ENCODE results near the gene TCF21. TPM values are rescaled to one million over a fixed set of nuclear protein-coding genes. Genes with fewer than 3 reads are reported as not detected.
"Not testable (repeated sequence)": the region's sequence is repeated elsewhere in the genome, so short reads cannot be mapped to it uniquely, and the experiment has no call there.

TCF21 gene
- polyA plus RNA-seq, 1 experiment: 0.16 TPM

- ChIA-PET POLR2A (interaction anchor here (0.5 kb wide), 1 partner anchor 82 kb away, joined by 38 read pairs; no protein-coding TSS in a partner anchor), CTCF (interaction anchor here (0.6 to 13.3 kb wide), 34 partner anchors 9 to 1091 kb away, joined by 3 to 337 read pairs (median 4); no protein-coding TSS in a partner anchor)
- no peak for DNase-seq (ENCODE audit: low read depth)
- no peak overlapping the region for H3K4me3 ChIP-seq (ENCODE audit: low read depth, low read length)
- H3K36me3 ChIP-seq (ENCODE audit: control insufficient read depth, insufficient read depth, low read length): no peaks in the 10 kb centered on the region
- no peaks in the 10 kb centered on the region for H3K27me3 ChIP-seq (ENCODE audit: control insufficient read depth, insufficient read depth, low read length)
- TF ChIP-seq, protein P1, sequence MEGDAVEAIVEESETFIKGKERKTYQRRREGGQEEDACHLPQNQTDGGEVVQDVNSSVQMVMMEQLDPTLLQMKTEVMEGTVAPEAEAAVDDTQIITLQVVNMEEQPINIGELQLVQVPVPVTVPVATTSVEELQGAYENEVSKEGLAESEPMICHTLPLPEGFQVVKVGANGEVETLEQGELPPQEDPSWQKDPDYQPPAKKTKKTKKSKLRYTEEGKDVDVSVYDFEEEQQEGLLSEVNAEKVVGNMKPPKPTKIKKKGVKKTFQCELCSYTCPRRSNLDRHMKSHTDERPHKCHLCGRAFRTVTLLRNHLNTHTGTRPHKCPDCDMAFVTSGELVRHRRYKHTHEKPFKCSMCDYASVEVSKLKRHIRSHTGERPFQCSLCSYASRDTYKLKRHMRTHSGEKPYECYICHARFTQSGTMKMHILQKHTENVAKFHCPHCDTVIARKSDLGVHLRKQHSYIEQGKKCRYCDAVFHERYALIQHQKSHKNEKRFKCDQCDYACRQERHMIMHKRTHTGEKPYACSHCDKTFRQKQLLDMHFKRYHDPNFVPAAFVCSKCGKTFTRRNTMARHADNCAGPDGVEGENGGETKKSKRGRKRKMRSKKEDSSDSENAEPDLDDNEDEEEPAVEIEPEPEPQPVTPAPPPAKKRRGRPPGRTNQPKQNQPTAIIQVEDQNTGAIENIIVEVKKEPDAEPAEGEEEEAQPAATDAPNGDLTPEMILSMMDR (IDR thresholded peaks at IDR 0.05; ENCODE audit: insufficient read depth, low read depth, low read length): peak; percentile 87
Observed at GRCh38 chr6:133921249-133921859, 32.4 kb downstream of the TCF21 start.

- H3K27me3 ChIP-seq (ENCODE audit: control insufficient read depth, insufficient read depth, low read length): no peaks in the 10 kb centered on the region
- TF ChIP-seq, protein P1 (IDR thresholded peaks at IDR 0.05; ENCODE audit: insufficient read depth, low read depth, low read length): peak; percentile 77
- no peaks in the 10 kb centered on the region for H3K36me3 ChIP-seq (ENCODE audit: control insufficient read depth, insufficient read depth, low read length)
- peak; percentile 27 for DNase-seq (ENCODE audit: low read depth)
- no peak overlapping the region for H3K4me3 ChIP-seq (ENCODE audit: low read depth, low read length)
- POLR2A ChIA-PET: interaction anchor here (0.5 kb wide), 1 partner anchor 20 kb away, joined by 4 read pairs; no protein-coding TSS in a partner anchor
- CTCF ChIA-PET: interaction anchor here (0.6 to 13.3 kb wide), 55 partner anchors 8 to 1104 kb away, joined by 3 to 337 read pairs (median 5); partner anchors contain the start of gene TBPL1
Observed at GRCh38 chr6:133923938-133924593, 35.2 kb downstream of the TCF21 start.

GRCh38 chr6:133931221-133931620 lies 42.3 kb downstream of the TCF21 start:
- CTCF ChIA-PET: interaction anchor here (0.6 to 13.3 kb wide), 6 partner anchors 10 to 1672 kb away, joined by 3 to 337 read pairs (median 4); no protein-coding TSS in a partner anchor
- DNase-seq (ENCODE audit: low read depth); H3K4me3 ChIP-seq (ENCODE audit: low read depth, low read length); H3K36me3 ChIP-seq (ENCODE audit: control insufficient read depth, insufficient read depth, low read length); H3K27me3 ChIP-seq (ENCODE audit: control insufficient read depth, insufficient read depth, low read length); POLR2A ChIA-PET: not testable (repeated sequence)

DNA sequence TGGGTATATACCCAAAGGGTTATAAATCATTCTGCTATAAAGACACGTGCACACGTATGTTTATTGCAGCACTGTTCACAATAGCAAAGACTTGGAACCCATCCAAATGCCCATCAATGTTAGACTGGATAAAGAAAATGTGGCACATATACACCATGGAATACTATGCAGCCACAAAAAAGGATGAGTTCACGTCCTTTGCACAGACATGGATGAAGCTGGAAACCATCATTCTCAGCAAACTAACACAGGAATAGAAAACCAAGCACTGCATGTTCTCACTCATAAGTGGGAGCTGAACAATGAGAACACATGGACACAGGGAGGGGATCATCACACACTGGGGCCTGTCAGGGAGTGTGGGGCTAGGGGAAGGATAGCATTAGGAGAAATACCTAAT lies 47.4 kb downstream of the TCF21 start:
- POLR2A ChIA-PET; H3K4me3 ChIP-seq (ENCODE audit: low read depth, low read length); H3K27me3 ChIP-seq (ENCODE audit: control insufficient read depth, insufficient read depth, low read length); DNase-seq (ENCODE audit: low read depth); H3K36me3 ChIP-seq (ENCODE audit: control insufficient read depth, insufficient read depth, low read length): not testable (repeated sequence)
- CTCF ChIA-PET: interaction anchor here (1.3 to 2.6 kb wide), 2 partner anchors 12 to 13 kb away, joined by 3 to 15 read pairs; no protein-coding TSS in a partner anchor

- Histone ChIP-seq H3K4me3 (ENCODE audit: low read depth, low read length) (no peak overlapping the region), H3K27me3 (ENCODE audit: control insufficient read depth, insufficient read depth, low read length) (no peaks in the 10 kb centered on the region), H3K36me3 (ENCODE audit: control insufficient read depth, insufficient read depth, low read length) (no peaks in the 10 kb centered on the region)
- TF ChIP-seq, protein P1 (IDR thresholded peaks at IDR 0.05; ENCODE audit: insufficient read depth, low read depth, low read length): no peak
- ChIA-PET POLR2A (no interaction called here), CTCF (interaction anchor here (0.8 to 2.6 kb wide), 5 partner anchors 13 to 159 kb away, joined by 3 to 15 read pairs (median 5); no protein-coding TSS in a partner anchor)
- DNase-seq (ENCODE audit: low read depth): no peak
Observed at GRCh38 chr6:133937909-133938308, 49.0 kb downstream of the TCF21 start.

- Histone ChIP-seq H3K36me3 (ENCODE audit: control insufficient read depth, insufficient read depth, low read length) (no peaks in the 10 kb centered on the region), H3K27me3 (ENCODE audit: control insufficient read depth, insufficient read depth, low read length) (no peaks in the 10 kb centered on the region), H3K4me3 (ENCODE audit: low read depth, low read length) (no peak overlapping the region)
- ChIA-PET POLR2A (no interaction called here), CTCF (interaction anchor here (1.0 to 2.6 kb wide), 3 partner anchors 14 to 18 kb away, joined by 3 to 15 read pairs (median 5); no protein-coding TSS in a partner anchor)
- TF ChIP-seq, protein P1 (IDR thresholded peaks at IDR 0.05; ENCODE audit: insufficient read depth, low read depth, low read length): no peak
- no peak for DNase-seq (ENCODE audit: low read depth)
Observed at GRCh38 chr6:133938533-133938932, 49.6 kb downstream of the TCF21 start.

All from BJ (cell line).